HL-60 (cell line): ENCODE results near the gene OSBPL6.

Source experiments
- DNase-seq, 2 experiments: peaks; one replicate each; pipeline ENCODE4 v3.0.0-alpha.2; 2010 to 2020; ENCODE audit warnings: low read depth in 1 of 2, low spot score in 1 of 2
- H3K27ac ChIP-seq: fragments of 250-450 bp; sonication (Bioruptor Pico); replicated peaks from 2 replicates; pipeline ENCODE4 v1.5.1; 2020; ENCODE audit warnings: mild to moderate bottlenecking, moderate library complexity
- H3K27me3 ChIP-seq: fragments of 250-450 bp; sonication (Bioruptor Pico); 2 replicates; pipeline ENCODE4 v1.5.1; 2021; ENCODE audit warnings: mild to moderate bottlenecking, moderate library complexity; ENCODE audit not compliant: insufficient read depth, poor library complexity, severe bottlenecking
- H3K4me3 ChIP-seq: replicated peaks from 2 replicates; pipeline ENCODE4 v1.5.1; 2011; ENCODE audit warnings: mild to moderate bottlenecking, control low read depth, low read length; ENCODE audit not compliant: insufficient read depth
- GABPA ChIP-seq: IDR thresholded peaks from 2 replicates; pipeline ENCODE4 v1.6.1; 2012; ENCODE audit warnings: low read depth
- POLR2AphosphoS5 ChIP-seq: IDR thresholded peaks from 2 replicates; pipeline ENCODE4 v1.6.1; 2012; ENCODE audit warnings: low read depth
- SPI1 ChIP-seq: IDR thresholded peaks from 2 replicates; pipeline ENCODE4 v1.6.1; 2012; ENCODE audit warnings: low read depth, mild to moderate bottlenecking, borderline replicate concordance
- TF ChIP-seq, protein P1 (sequence below): IDR thresholded peaks from 2 replicates; pipeline ENCODE4 v1.6.1; 2012; ENCODE audit warnings: low read depth; ENCODE audit not compliant: insufficient replicate concordance
- TF ChIP-seq, protein P2 (sequence below): IDR thresholded peaks from one replicate; pipeline ENCODE4 v1.5.1; 2011; ENCODE audit warnings: low read length, control low read depth, inconsistent platforms; ENCODE audit not compliant: insufficient read depth

OSBPL6 gene

DNA sequence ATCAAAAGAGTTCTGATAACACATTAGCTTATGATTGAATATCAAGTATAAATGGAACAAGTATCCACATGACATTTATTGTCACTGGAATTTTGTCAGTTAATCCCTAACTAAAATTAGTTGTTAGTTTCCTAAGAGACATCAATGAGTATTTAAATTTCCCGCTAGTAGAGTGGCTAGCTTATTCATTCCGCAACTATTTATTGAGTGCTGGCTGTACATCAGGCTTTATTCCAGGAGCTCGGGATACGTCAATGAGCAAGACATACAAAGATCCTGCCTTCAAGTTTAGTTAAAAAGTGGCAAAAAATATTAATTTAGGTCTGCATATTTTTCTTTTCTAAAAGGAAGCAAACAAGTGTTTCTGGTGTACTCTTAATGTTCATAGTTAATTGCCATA, 197.4 kb downstream of the OSBPL6 start:
- no peak overlapping the region for H3K4me3 ChIP-seq
- H3K27me3 ChIP-seq = no peaks in the 10 kb centered on the region
- no peak overlapping the region for H3K27ac ChIP-seq
- TF ChIP-seq GABPA = no peak
- TF ChIP-seq, protein P1, sequence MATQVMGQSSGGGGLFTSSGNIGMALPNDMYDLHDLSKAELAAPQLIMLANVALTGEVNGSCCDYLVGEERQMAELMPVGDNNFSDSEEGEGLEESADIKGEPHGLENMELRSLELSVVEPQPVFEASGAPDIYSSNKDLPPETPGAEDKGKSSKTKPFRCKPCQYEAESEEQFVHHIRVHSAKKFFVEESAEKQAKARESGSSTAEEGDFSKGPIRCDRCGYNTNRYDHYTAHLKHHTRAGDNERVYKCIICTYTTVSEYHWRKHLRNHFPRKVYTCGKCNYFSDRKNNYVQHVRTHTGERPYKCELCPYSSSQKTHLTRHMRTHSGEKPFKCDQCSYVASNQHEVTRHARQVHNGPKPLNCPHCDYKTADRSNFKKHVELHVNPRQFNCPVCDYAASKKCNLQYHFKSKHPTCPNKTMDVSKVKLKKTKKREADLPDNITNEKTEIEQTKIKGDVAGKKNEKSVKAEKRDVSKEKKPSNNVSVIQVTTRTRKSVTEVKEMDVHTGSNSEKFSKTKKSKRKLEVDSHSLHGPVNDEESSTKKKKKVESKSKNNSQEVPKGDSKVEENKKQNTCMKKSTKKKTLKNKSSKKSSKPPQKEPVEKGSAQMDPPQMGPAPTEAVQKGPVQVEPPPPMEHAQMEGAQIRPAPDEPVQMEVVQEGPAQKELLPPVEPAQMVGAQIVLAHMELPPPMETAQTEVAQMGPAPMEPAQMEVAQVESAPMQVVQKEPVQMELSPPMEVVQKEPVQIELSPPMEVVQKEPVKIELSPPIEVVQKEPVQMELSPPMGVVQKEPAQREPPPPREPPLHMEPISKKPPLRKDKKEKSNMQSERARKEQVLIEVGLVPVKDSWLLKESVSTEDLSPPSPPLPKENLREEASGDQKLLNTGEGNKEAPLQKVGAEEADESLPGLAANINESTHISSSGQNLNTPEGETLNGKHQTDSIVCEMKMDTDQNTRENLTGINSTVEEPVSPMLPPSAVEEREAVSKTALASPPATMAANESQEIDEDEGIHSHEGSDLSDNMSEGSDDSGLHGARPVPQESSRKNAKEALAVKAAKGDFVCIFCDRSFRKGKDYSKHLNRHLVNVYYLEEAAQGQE = no peak
- no peak for TF ChIP-seq POLR2AphosphoS5
- TF ChIP-seq, protein P2, sequence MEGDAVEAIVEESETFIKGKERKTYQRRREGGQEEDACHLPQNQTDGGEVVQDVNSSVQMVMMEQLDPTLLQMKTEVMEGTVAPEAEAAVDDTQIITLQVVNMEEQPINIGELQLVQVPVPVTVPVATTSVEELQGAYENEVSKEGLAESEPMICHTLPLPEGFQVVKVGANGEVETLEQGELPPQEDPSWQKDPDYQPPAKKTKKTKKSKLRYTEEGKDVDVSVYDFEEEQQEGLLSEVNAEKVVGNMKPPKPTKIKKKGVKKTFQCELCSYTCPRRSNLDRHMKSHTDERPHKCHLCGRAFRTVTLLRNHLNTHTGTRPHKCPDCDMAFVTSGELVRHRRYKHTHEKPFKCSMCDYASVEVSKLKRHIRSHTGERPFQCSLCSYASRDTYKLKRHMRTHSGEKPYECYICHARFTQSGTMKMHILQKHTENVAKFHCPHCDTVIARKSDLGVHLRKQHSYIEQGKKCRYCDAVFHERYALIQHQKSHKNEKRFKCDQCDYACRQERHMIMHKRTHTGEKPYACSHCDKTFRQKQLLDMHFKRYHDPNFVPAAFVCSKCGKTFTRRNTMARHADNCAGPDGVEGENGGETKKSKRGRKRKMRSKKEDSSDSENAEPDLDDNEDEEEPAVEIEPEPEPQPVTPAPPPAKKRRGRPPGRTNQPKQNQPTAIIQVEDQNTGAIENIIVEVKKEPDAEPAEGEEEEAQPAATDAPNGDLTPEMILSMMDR = no peak
- no peak for TF ChIP-seq SPI1
- no peak for DNase-seq

DNA sequence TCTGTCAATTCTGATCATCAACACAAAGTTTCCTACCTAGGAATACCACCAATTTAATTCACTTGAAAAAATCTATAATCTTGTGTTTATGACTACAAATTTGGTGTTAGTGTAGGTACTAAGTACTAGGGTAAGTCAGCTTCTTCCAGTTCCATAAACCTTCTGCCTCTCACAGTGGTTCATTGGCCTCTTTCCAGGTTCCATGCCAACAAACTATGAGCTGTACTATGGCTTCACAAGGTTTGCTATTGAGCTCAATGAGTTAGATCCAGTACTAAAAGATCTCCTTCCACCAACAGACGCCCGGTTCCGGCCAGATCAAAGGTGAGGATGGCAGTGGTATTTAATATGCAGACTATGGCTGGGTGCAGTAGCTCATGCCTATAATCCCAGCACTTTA, 197.9 kb downstream of the OSBPL6 start:
- Histone ChIP-seq H3K4me3 (no peak overlapping the region), H3K27ac (no peak overlapping the region), H3K27me3 (no peaks in the 10 kb centered on the region)
- no peak for DNase-seq
- TF ChIP-seq, protein P1 = no peak
- no peak for TF ChIP-seq GABPA
- TF ChIP-seq POLR2AphosphoS5 = no peak
- TF ChIP-seq SPI1 = no peak
- TF ChIP-seq, protein P2 = no peak

DNA sequence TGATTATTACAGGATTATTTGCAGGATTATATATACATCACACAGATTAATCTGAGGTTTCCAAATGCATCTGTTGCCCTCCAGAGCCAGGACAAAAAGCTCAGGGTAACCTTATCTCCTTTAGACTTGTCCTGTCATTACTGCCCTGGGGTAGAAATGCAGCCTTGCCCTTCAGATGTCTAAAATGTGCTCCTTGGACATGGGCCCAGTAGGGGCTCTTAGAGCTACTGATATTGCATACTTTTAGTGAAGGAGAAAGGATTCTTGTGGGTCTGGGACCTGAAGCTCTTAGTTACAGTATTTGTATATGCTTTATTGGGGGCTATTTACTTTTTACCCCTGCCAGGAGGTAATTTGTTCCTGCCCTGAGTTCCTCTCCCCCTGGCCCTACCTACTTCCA, 200.5 kb downstream of the OSBPL6 start:
- TF ChIP-seq SPI1 (no peak), GABPA (no peak), POLR2AphosphoS5 (no peak)
- TF ChIP-seq, protein P1 = no peak
- TF ChIP-seq, protein P2 = no peak
- DNase-seq = no peak
- no peaks in the 10 kb centered on the region for H3K27me3 ChIP-seq

More for the DNA sequence above, 200.5 kb downstream of the OSBPL6 start:
- no peak overlapping the region for H3K4me3 ChIP-seq
- H3K27ac ChIP-seq = no peak overlapping the region
